ENCODE results near the gene UCK2. TPM values are rescaled to one million over a fixed set of nuclear protein-coding genes. Genes with fewer than 3 reads are reported as not detected.

Gene UCK2
- total and polyA plus RNA-seq, 10 of the 15 experiments (the other 5 are each of a cell fraction or from before 2014, with no cell fraction given) = 55.3 to 106 (median 84.9) TPM

- DNase-seq (ENCODE audit: low read depth, low spot score) (no peak), FAIRE-seq (no peak), ATAC-seq (peak; percentile 70)
- CTCF ChIA-PET = interaction anchor here (0.9 to 1.8 kb wide), 3 partner anchors 10 to 41 kb away, joined by 3 to 5 read pairs (median 4); no protein-coding TSS in a partner anchor
- WGBS (ENCODE audit: insufficient coverage, insufficient replicate concordance, low lambda C conversion rate, missing lambda C conversion rate) = 30% methylated on average over 3 of the region's 3 CpGs
- intact Hi-C loops (cut with micrococcal nuclease; ENCODE audit: unreplicated experiment) = loop anchor here (5.0 kb wide), 1 partner anchor 41 kb away; no protein-coding TSS in a partner anchor
- Histone ChIP-seq H3K9me3 (replicated peaks; ENCODE audit: control insufficient read depth, insufficient read depth, low read length) (no peaks in the 10 kb centered on the region), H3K36me3 (ENCODE audit: control insufficient read depth in 2 of 2, insufficient read depth in 2 of 2, low read length in 1 of 2) (peaks cover 2 to 3% of the 10 kb centered on the region in 2 experiments; a peak in 2 of 4 replicates), H3K4me2 (ENCODE audit: control insufficient read depth, insufficient read depth) (peak overlapping the region; percentile 78; the same call in 1 of the 2 replicates), H3K4me1 (ENCODE audit: control insufficient read depth, insufficient read depth, low read length) (peaks cover 36% of the 10 kb centered on the region), H4K20me1 (ENCODE audit: control insufficient read depth, insufficient read depth) (no peaks in the 10 kb centered on the region; the same call in 1 of the 2 replicates), H3K9ac (ENCODE audit: control insufficient read depth, insufficient read depth, low read length) (peak overlapping the region; percentile 13; the same call in 1 of the 2 replicates), H3K27ac (ENCODE audit: control insufficient read depth, insufficient read depth) (peak overlapping the region; percentile 70), H3K27me3 (replicated peaks in 1 of 2; ENCODE audit: control insufficient read depth in 2 of 2, insufficient read depth in 2 of 2, low read length in 1 of 2) (no peaks in the 10 kb centered on the region), H3K4me3 (no peak overlapping the region), H2AFZ (ENCODE audit: control insufficient read depth, low read depth, low read length) (no peak overlapping the region), H3K79me2 (ENCODE audit: control insufficient read depth, insufficient read depth, low read length) (peaks cover 93% of the 10 kb centered on the region)
- BruUV-seq (replicated peaks) = no TSS peak
- RAD21 ChIA-PET (ENCODE audit: unreplicated experiment) = interaction anchor here (11.4 kb wide), 1 partner anchor 13 kb away, joined by 73 read pairs; the partner anchor contains the start of gene UCK2
- POLR2A ChIA-PET = interaction anchor here (0.8 to 5.6 kb wide), 5 partner anchors 12 to 19 kb away, joined by 3 to 44 read pairs (median 6); no protein-coding TSS in a partner anchor
- TF ChIP-seq NR2F1 (conservative IDR thresholded peaks at IDR 0.05) = peak; percentile 29; the same call in 1 of the 2 replicates
- TF ChIP-seq JUNB (IDR thresholded peaks at IDR 0.05) = no peak
- in situ Hi-C loops (cut with MboI) = no loop called here
- SMC1A ChIA-PET (ENCODE audit: uncharacterized antibody, unreplicated experiment) = interaction anchor here (1.3 to 17.9 kb wide), 6 partner anchors 10 to 73 kb away, joined by 4 to 212 read pairs (median 15); partner anchors contain the start of gene TMCO1
Observed at GRCh38 chr1:165841582-165842017, 14.2 kb downstream of the UCK2 start.

- ChIA-PET RAD21 (ENCODE audit: unreplicated experiment) (interaction anchor here (0.8 to 11.4 kb wide), 3 partner anchors 13 to 21 kb away, joined by 4 to 73 read pairs (median 11); partner anchors contain the start of gene UCK2), POLR2A (interaction anchor here (0.8 to 5.6 kb wide), 4 partner anchors 12 to 19 kb away, joined by 3 to 44 read pairs (median 4); no protein-coding TSS in a partner anchor), SMC1A (ENCODE audit: uncharacterized antibody, unreplicated experiment) (interaction anchor here (0.8 to 17.9 kb wide), 7 partner anchors 11 to 73 kb away, joined by 3 to 212 read pairs (median 11); partner anchors contain the start of gene TMCO1), CTCF (interaction anchor here (0.9 to 1.8 kb wide), 4 partner anchors 10 to 156 kb away, joined by 3 to 5 read pairs (median 4); no protein-coding TSS in a partner anchor)
- H2AFZ ChIP-seq (ENCODE audit: control insufficient read depth, low read depth, low read length) = no peak overlapping the region
- ATAC-seq = peak; percentile 37
- 0% methylated on average over 2 of the region's 2 CpGs for WGBS (ENCODE audit: insufficient coverage, insufficient replicate concordance, low lambda C conversion rate, missing lambda C conversion rate)
- peak overlapping the region; percentile 13; the same call in 1 of the 2 replicates for H3K9ac ChIP-seq (ENCODE audit: control insufficient read depth, insufficient read depth, low read length)
- no TSS peak for BruUV-seq (replicated peaks)
- in situ Hi-C loops (cut with MboI) = no loop called here
- H3K27me3 ChIP-seq (replicated peaks in 1 of 2; ENCODE audit: control insufficient read depth in 2 of 2, insufficient read depth in 2 of 2, low read length in 1 of 2) = no peaks in the 10 kb centered on the region
- H3K79me2 ChIP-seq (ENCODE audit: control insufficient read depth, insufficient read depth, low read length) = peaks cover 93% of the 10 kb centered on the region
- H3K4me2 ChIP-seq (ENCODE audit: control insufficient read depth, insufficient read depth) = peak overlapping the region; percentile 78
- peak overlapping the region; percentile 70 for H3K27ac ChIP-seq (ENCODE audit: control insufficient read depth, insufficient read depth)
- DNase-seq (ENCODE audit: low read depth, low spot score) = no peak
- TF ChIP-seq ZNF622 (IDR thresholded peaks at IDR 0.05) = no peak
- TF ChIP-seq NBN (IDR thresholded peaks at IDR 0.05) = no peak
- TF ChIP-seq GATAD2B (conservative IDR thresholded peaks at IDR 0.05; ENCODE audit: low read depth) = no peak
- TF ChIP-seq MTA3 (IDR thresholded peaks at IDR 0.05; ENCODE audit: borderline replicate concordance, low read length) = no peak
- H4K20me1 ChIP-seq (ENCODE audit: control insufficient read depth, insufficient read depth) = no peaks in the 10 kb centered on the region; the same call in 1 of the 2 replicates
- peaks cover 32% of the 10 kb centered on the region for H3K4me1 ChIP-seq (ENCODE audit: control insufficient read depth, insufficient read depth, low read length)
- no peak overlapping the region for H3K4me3 ChIP-seq
- no peak for FAIRE-seq
- intact Hi-C loops (cut with micrococcal nuclease; ENCODE audit: unreplicated experiment) = loop anchor here (5.0 kb wide), 1 partner anchor 40 kb away; no protein-coding TSS in a partner anchor
- H3K36me3 ChIP-seq (ENCODE audit: control insufficient read depth in 2 of 2, insufficient read depth in 2 of 2, low read length in 1 of 2) = peaks cover 2 to 3% of the 10 kb centered on the region in 2 experiments; a peak in 2 of 4 replicates
- no peaks in the 10 kb centered on the region for H3K9me3 ChIP-seq (replicated peaks; ENCODE audit: control insufficient read depth, insufficient read depth, low read length)
Observed at GRCh38 chr1:165842023-165842670, 14.7 kb downstream of the UCK2 start.
